Prostate gland (tissue), 2 donors: ENCODE data around the gene NHSL2. TPM values are rescaled to one million over a fixed set of nuclear protein-coding genes. Genes with fewer than 3 reads are reported as not detected.

Experiments
- DNase-seq: peaks from one replicate; pipeline ENCODE4 v3.0.0-alpha.2; 2019; ENCODE audit warnings: low spot score
- H3K27ac ChIP-seq, 2 donors: fragments of 200-600 bp; sonication (generic); 2 replicates each; pipeline ENCODE4 v1.5.1; 2017 to 2019
- H3K27me3 ChIP-seq: fragments of 200-600 bp; sonication (generic); replicated peaks from 2 replicates; pipeline ENCODE4 v1.5.1; 2019; ENCODE audit not compliant: insufficient read depth
- H3K36me3 ChIP-seq, 2 donors: fragments of 200-600 bp; sonication (generic); 1 replicate in 1 of 2; 2 replicates in 1 of 2; pipeline versions ENCODE4 v1.5.1 to v1.8.1; 2017 to 2019
- H3K4me1 ChIP-seq: fragments of 200-600 bp; sonication (generic); replicated peaks from 2 replicates; pipeline ENCODE4 v1.5.1; 2019
- H3K4me3 ChIP-seq, 2 donors: fragments of 200-600 bp; sonication (generic); 2 replicates each; pipeline ENCODE4 v1.5.1; 2017 to 2019
- H3K9me3 ChIP-seq: fragments of 200-600 bp; sonication (generic); 2 replicates; pipeline ENCODE4 v1.5.1; 2017
- POLR2A ChIP-seq: fragments of 450-650 bp; IDR thresholded peaks from one replicate; pipeline ENCODE4 v1.6.1; 2016; ENCODE audit warnings: antibody characterized with exemption, mild to moderate bottlenecking
- POLR2AphosphoS5 ChIP-seq: sonication (generic); formaldehyde crosslinking; IDR thresholded peaks from one replicate; pipeline ENCODE4 v1.6.1; 2017; ENCODE audit warnings: antibody characterized with exemption
- WGBS: methylation state at CpG from one replicate; pipeline ENCODE4 v1.1.5; 2018; 5-methylcytosine and 5-hydroxymethylcytosine counted together
- intact Hi-C: fragments of 100-400 bp; cut with DNase I; formaldehyde crosslinking; loops from one replicate; pipeline ENCODE4 v1.14.2; 2022
- total RNA-seq, 2 donors: library from RNA; depleted of rRNA; stranded (reverse); fragments of >200 nt; gene quantifications; one replicate each; pipeline ENCODE4 v1.1.0, GENCODE V29; 2016
- TF ChIP-seq, protein P1 (sequence below), 4 experiments: fragments of 200-600 bp in 2 of 4; fragments of 450-650 bp in 2 of 4; sonication (generic) in 2 of 4; IDR thresholded peaks; 1 replicate in 3 of 4; 2 replicates in 1 of 4; pipeline ENCODE4 v1.5.1; 2016 to 2019; ENCODE audit warnings: antibody characterized with exemption in 4 of 4, mild to moderate bottlenecking in 2 of 4, moderate library complexity in 2 of 4

The NHSL2 gene
- total RNA-seq, 2 donors from 2014 or later = 4.2 to 28.2 TPM

DNA sequence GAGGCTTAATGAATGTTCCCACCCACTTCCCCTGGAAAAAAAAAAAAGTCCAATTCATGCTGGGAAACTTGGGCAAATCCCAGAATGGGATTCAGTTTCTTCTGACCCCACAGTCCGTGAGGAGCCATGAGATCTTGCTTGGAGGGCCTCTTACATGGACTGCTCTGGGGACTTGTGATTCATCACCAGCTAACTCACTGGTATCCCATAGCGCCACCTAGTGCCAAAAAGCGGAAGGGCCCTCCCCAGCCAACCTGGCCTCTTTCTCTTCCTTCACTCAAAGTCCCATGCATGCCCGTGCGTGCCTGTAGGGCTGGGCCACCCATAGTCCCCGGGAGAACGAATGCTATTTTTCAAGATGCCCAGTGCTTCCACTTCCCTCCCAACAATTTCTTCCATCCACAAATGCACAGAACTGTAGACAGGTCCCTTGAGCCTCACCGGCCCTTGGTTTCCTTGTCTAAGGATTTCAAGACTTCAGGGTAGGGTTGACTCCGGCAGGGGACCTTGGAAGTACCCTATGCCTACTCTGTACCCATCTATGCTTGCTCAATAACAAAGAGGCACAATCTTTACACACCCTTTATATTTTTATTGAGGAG is 216.0 kb downstream of the NHSL2 start:
- peak; percentile 55 for TF ChIP-seq POLR2AphosphoS5
- TF ChIP-seq, protein P1, sequence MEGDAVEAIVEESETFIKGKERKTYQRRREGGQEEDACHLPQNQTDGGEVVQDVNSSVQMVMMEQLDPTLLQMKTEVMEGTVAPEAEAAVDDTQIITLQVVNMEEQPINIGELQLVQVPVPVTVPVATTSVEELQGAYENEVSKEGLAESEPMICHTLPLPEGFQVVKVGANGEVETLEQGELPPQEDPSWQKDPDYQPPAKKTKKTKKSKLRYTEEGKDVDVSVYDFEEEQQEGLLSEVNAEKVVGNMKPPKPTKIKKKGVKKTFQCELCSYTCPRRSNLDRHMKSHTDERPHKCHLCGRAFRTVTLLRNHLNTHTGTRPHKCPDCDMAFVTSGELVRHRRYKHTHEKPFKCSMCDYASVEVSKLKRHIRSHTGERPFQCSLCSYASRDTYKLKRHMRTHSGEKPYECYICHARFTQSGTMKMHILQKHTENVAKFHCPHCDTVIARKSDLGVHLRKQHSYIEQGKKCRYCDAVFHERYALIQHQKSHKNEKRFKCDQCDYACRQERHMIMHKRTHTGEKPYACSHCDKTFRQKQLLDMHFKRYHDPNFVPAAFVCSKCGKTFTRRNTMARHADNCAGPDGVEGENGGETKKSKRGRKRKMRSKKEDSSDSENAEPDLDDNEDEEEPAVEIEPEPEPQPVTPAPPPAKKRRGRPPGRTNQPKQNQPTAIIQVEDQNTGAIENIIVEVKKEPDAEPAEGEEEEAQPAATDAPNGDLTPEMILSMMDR (IDR thresholded peaks at IDR 0.05) = peak; percentile 37 to 83 (median 77)
- TF ChIP-seq POLR2A = no peak
- intact Hi-C loops = loop anchor here (1.0 kb wide), 1 partner anchor 108 kb away; no protein-coding TSS in a partner anchor
- H3K27ac ChIP-seq = no peak overlapping the region
- H3K36me3 ChIP-seq = no peaks in the 10 kb centered on the region
- peak; percentile 77 for DNase-seq
- no peaks in the 10 kb centered on the region for H3K4me1 ChIP-seq
- H3K27me3 ChIP-seq = no peaks in the 10 kb centered on the region
- H3K9me3 ChIP-seq = no peaks in the 10 kb centered on the region
- no peak overlapping the region for H3K4me3 ChIP-seq
- WGBS = 11% methylated on average over 9 of the region's 9 CpGs

DNA sequence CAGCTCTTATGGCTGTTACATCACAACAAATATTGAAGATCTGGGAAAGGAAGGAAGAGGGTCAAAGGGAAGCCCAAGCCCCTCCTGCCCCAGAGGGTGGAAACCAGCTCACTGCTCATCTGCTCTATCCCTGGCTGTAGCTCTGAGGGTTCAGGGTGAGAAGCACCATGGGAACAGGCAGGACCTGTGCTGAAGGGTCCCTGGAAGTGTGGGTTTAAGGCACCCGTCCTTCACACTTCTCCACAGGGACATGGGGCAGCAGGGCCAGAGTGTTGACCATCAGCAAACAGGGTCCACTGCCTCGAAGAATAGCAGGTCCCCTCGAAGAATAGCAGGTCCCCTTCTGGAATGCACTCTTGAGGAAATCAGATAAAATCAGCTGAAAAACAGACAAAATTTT is 216.7 kb downstream of the NHSL2 start:
- no peaks in the 10 kb centered on the region for H3K4me1 ChIP-seq
- no peaks in the 10 kb centered on the region for H3K36me3 ChIP-seq
- intact Hi-C loops = no loop called here
- H3K27me3 ChIP-seq = no peaks in the 10 kb centered on the region
- H3K4me3 ChIP-seq = no peak overlapping the region
- 40% methylated on average over 3 of the region's 3 CpGs for WGBS
- no peak for DNase-seq
- H3K9me3 ChIP-seq = no peaks in the 10 kb centered on the region
- TF ChIP-seq, protein P1 (IDR thresholded peaks at IDR 0.05) = no peak
- TF ChIP-seq POLR2AphosphoS5 = no peak
- no peak for TF ChIP-seq POLR2A
- H3K27ac ChIP-seq = no peak overlapping the region

DNA sequence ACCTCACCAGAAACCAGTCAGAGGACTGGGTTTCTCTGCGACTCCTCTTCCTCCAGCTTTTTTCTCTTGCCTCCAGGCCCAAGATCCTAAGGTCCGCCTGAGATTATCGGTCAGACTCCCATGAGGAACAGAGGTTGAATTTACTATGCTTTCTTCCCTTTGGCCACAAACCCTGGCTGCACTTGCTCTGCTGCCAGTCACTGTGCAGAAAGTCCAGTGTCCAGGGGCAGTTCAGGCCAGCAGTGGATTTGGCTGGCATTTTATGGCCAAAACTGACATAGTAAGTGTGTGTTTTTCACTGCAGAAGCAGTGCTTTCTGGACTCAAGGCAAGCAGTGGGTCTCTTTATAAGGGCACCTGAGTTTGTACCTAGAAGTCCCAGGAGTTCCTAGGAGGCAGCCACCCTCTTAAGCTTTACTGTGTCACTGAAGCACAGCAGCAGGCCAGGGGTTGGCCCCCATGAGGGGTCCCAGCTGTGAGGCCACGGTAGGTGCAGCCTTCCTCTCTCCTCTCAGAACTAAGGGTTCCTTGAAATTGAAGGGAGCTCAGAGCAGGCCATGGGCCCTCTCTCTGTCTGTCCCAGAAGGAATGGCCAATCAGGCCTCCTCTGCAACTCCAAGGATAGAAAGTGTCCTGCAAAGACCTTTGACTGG is 217.7 kb downstream of the NHSL2 start:
- no peak for TF ChIP-seq POLR2A
- H3K9me3 ChIP-seq = no peaks in the 10 kb centered on the region
- H3K4me3 ChIP-seq = no peak overlapping the region
- H3K4me1 ChIP-seq = no peaks in the 10 kb centered on the region
- intact Hi-C loops = no loop called here
- no peak for DNase-seq
- H3K27ac ChIP-seq = no peak overlapping the region
- 72% methylated on average over 3 of the region's 4 CpGs for WGBS
- H3K36me3 ChIP-seq = no peaks in the 10 kb centered on the region
- H3K27me3 ChIP-seq = no peaks in the 10 kb centered on the region

DNA sequence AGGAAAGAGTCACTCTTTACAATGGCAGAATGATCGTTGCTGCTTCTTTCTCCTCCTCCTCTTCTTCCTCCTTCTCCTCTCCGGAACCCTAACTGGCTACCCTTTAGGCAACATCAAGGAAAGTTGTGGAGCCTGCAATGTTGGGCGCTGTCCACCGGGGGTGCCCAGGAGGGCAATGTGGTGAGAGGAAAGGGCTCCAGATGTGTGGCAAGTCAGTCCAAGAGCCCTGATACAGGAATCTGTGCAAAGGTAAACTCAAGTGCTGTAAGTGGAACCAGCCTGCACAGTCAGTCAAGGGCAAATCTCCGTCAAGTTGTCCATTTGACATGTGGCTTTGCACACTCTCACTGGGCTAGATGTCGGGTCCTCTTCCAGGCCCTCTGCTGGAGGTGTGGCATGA is 218.2 kb downstream of the NHSL2 start:
- no peak for TF ChIP-seq POLR2A
- TF ChIP-seq, protein P1 (IDR thresholded peaks at IDR 0.05) = peak in 1 of 4 experiments; percentile 13
- H3K27me3 ChIP-seq = no peaks in the 10 kb centered on the region
- no peaks in the 10 kb centered on the region for H3K9me3 ChIP-seq
- no peak for DNase-seq
- no peaks in the 10 kb centered on the region for H3K4me1 ChIP-seq
- intact Hi-C loops = no loop called here
- 76% methylated on average over 6 of the region's 6 CpGs for WGBS
- no peaks in the 10 kb centered on the region for H3K36me3 ChIP-seq
- no peak overlapping the region for H3K27ac ChIP-seq
- no peak overlapping the region for H3K4me3 ChIP-seq

DNA sequence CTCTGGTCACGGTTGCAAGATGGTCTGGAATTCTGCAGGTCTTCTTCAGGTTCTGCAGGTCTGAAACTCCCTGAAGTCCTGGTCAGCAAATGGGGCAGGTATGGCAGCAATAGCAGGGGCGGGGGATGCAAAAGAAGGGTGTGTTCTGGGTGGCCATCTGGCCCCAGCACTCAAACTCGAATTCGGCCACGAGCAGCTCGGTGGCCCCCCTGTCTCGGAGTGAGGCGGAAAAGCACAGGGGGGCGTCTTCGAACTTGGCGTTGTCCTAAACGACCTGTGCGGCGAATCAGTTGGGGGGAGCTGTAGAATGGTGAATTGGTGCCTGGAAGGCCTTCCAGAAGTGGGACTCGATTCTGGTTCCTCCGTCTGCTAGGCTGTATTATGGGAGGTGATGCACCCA is 219.0 kb downstream of the NHSL2 start:
- Histone ChIP-seq H3K27ac (no peak overlapping the region), H3K9me3 (no peaks in the 10 kb centered on the region), H3K4me1 (no peaks in the 10 kb centered on the region), H3K4me3 (no peak overlapping the region), H3K27me3 (no peaks in the 10 kb centered on the region), H3K36me3 (no peaks in the 10 kb centered on the region)
- 96% methylated on average over 13 of the region's 16 CpGs for WGBS
- no peak for TF ChIP-seq POLR2A
- TF ChIP-seq, protein P1 (IDR thresholded peaks at IDR 0.05) = no peak
- TF ChIP-seq POLR2AphosphoS5 = no peak
- no peak for DNase-seq
- intact Hi-C loops = no loop called here
